ENCODE data around the gene ZNF618. TPM values are rescaled to one million over a fixed set of nuclear protein-coding genes. Genes with fewer than 3 reads are reported as not detected.

The ZNF618 gene
- polyA plus RNA-seq, 3 donors from 2014 or later: 1.4 to 4.1 (median 3.9) TPM

- DNase-seq: no peak
- H3K9me3 Mint-ChIP-seq: peaks cover 0 to 2% (median 0%) of the 10 kb centered on the region in 6 donors
- peaks cover 20 to 49% (median 33%) of the 10 kb centered on the region in 3 donors for H3K36me3 Mint-ChIP-seq
- H3K4me1 Mint-ChIP-seq: no peaks in the 10 kb centered on the region
- H3K27ac Mint-ChIP-seq: no peak overlapping the region
- no peak overlapping the region for H3K4me3 Mint-ChIP-seq
- H3K27me3 Mint-ChIP-seq (ENCODE audit: low read depth in 3 of 3): no peaks in the 10 kb centered on the region
Measured at GRCh38 chr9:114016629-114017423, 140.7 kb downstream of the ZNF618 start.

- H3K27ac Mint-ChIP-seq: peak overlapping the region in 1 of 6 donors; percentile 4
- H3K36me3 Mint-ChIP-seq: peaks cover 25 to 52% (median 39%) of the 10 kb centered on the region in 3 donors
- H3K9me3 Mint-ChIP-seq: peaks cover under 1 to 9% (median 7%) of the 10 kb centered on the region in 6 donors
- no peak for DNase-seq
- no peaks in the 10 kb centered on the region for H3K27me3 Mint-ChIP-seq (ENCODE audit: low read depth in 3 of 3)
- no peak overlapping the region for H3K4me3 Mint-ChIP-seq
- H3K4me1 Mint-ChIP-seq: no peaks in the 10 kb centered on the region
Measured at GRCh38 chr9:114017741-114018715, 141.9 kb downstream of the ZNF618 start.

- no peak overlapping the region for H3K27ac Mint-ChIP-seq
- H3K27me3 Mint-ChIP-seq (ENCODE audit: low read depth in 3 of 3): peaks cover 0 to 2% (median 1%) of the 10 kb centered on the region in 3 donors
- no peaks in the 10 kb centered on the region for H3K4me1 Mint-ChIP-seq
- H3K36me3 Mint-ChIP-seq: peaks cover 45 to 66% (median 64%) of the 10 kb centered on the region in 3 donors
- peaks cover 8 to 26% (median 20%) of the 10 kb centered on the region in 6 donors for H3K9me3 Mint-ChIP-seq
- no peak for DNase-seq
- no peak overlapping the region for H3K4me3 Mint-ChIP-seq
Measured at GRCh38 chr9:114021578-114021977, 145.5 kb downstream of the ZNF618 start.

GRCh38 chr9:114023961-114024360, 147.9 kb downstream of the ZNF618 start:
- no peaks in the 10 kb centered on the region for H3K4me1 Mint-ChIP-seq
- H3K4me3 Mint-ChIP-seq: no peak overlapping the region
- H3K9me3 Mint-ChIP-seq: peaks cover 8 to 26% (median 20%) of the 10 kb centered on the region in 6 donors
- H3K27me3 Mint-ChIP-seq (ENCODE audit: low read depth in 3 of 3): peaks cover 0 to 2% (median 1%) of the 10 kb centered on the region in 3 donors
- DNase-seq: no peak
- no peak overlapping the region for H3K27ac Mint-ChIP-seq
- H3K36me3 Mint-ChIP-seq: peaks cover 45 to 58% (median 58%) of the 10 kb centered on the region in 3 donors

GRCh38 chr9:114025196-114025753, 149.2 kb downstream of the ZNF618 start:
- no peak overlapping the region for H3K27ac Mint-ChIP-seq
- no peaks in the 10 kb centered on the region for H3K4me1 Mint-ChIP-seq
- H3K9me3 Mint-ChIP-seq: peaks cover 8 to 26% (median 20%) of the 10 kb centered on the region in 6 donors
- H3K36me3 Mint-ChIP-seq: peaks cover 45 to 59% (median 59%) of the 10 kb centered on the region in 3 donors
- H3K4me3 Mint-ChIP-seq: no peak overlapping the region
- H3K27me3 Mint-ChIP-seq (ENCODE audit: low read depth in 3 of 3): peaks cover 0 to 2% (median 1%) of the 10 kb centered on the region in 3 donors
- no peak for DNase-seq

- no peak for DNase-seq
- Mint-ChIP-seq H3K27me3 (ENCODE audit: low read depth in 3 of 3) (peaks cover 0 to 4% (median 2%) of the 10 kb centered on the region in 3 donors), H3K36me3 (peaks cover 45 to 60% (median 55%) of the 10 kb centered on the region in 3 donors), H3K4me3 (no peak overlapping the region), H3K9me3 (peaks cover 8 to 26% (median 20%) of the 10 kb centered on the region in 6 donors), H3K4me1 (no peaks in the 10 kb centered on the region), H3K27ac (no peak overlapping the region)
Measured at GRCh38 chr9:114025760-114026159, 149.7 kb downstream of the ZNF618 start.

- H3K36me3 Mint-ChIP-seq: peaks cover 45 to 57% (median 52%) of the 10 kb centered on the region in 3 donors
- no peak for DNase-seq
- H3K4me3 Mint-ChIP-seq: no peak overlapping the region
- H3K27me3 Mint-ChIP-seq (ENCODE audit: low read depth in 3 of 3): peaks cover 0 to 4% (median 2%) of the 10 kb centered on the region in 3 donors
- H3K9me3 Mint-ChIP-seq: peaks cover 8 to 26% (median 20%) of the 10 kb centered on the region in 6 donors
- H3K4me1 Mint-ChIP-seq: no peaks in the 10 kb centered on the region
- no peak overlapping the region for H3K27ac Mint-ChIP-seq
Measured at GRCh38 chr9:114026335-114026734, 150.2 kb downstream of the ZNF618 start.

- no peak overlapping the region for H3K27ac Mint-ChIP-seq
- H3K27me3 Mint-ChIP-seq (ENCODE audit: low read depth in 3 of 3): peaks cover 0 to 4% (median 2%) of the 10 kb centered on the region in 3 donors
- H3K4me3 Mint-ChIP-seq: no peak overlapping the region
- DNase-seq: no peak
- H3K9me3 Mint-ChIP-seq: peaks cover 8 to 26% (median 18%) of the 10 kb centered on the region in 6 donors
- H3K36me3 Mint-ChIP-seq: peaks cover 37 to 48% (median 42%) of the 10 kb centered on the region in 3 donors
- H3K4me1 Mint-ChIP-seq: no peaks in the 10 kb centered on the region
Measured at GRCh38 chr9:114027159-114027862, 151.2 kb downstream of the ZNF618 start.

DNA sequence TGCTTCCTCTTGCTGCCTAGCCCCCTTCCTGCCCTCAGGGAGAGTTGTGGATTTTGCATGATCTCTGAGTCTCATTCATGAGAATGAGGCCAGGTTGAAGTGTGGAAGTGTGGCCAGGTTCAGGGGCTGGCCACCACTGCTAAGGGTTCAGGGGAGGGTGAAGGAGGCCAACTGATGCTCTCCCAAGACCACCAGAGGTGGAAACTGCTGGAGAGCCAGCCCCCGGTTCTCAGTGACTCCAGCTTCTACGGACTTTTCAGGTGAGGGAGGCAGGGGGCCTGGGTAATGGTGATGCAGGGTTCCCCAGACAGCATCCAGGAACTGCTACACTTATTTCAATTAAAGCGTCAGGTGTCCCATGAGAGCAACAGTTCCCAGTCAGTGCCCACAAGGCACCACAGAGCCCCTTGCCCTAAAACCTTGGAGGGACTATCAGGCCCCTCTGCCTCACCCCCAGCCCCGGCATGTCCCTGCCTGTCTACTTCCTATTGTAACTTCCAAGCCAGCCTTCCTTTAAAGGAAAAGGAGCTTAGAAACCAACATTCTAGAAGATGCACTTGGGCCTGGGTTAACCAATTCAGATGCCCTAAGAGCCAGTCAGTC, 151.9 kb downstream of the ZNF618 start:
- Mint-ChIP-seq H3K4me1 (no peaks in the 10 kb centered on the region), H3K9me3 (peaks cover 4 to 20% (median 15%) of the 10 kb centered on the region in 6 donors), H3K4me3 (no peak overlapping the region), H3K36me3 (peaks cover 30 to 41% (median 36%) of the 10 kb centered on the region in 3 donors), H3K27ac (no peak overlapping the region), H3K27me3 (ENCODE audit: low read depth in 3 of 3) (peaks cover 2 to 4% (median 2%) of the 10 kb centered on the region in 3 donors)
- DNase-seq: no peak

- H3K27ac Mint-ChIP-seq: no peak overlapping the region
- peaks cover 2 to 4% (median 2%) of the 10 kb centered on the region in 3 donors for H3K27me3 Mint-ChIP-seq (ENCODE audit: low read depth in 3 of 3)
- peaks cover 2 to 14% (median 9%) of the 10 kb centered on the region in 6 donors for H3K9me3 Mint-ChIP-seq
- H3K4me3 Mint-ChIP-seq: no peak overlapping the region
- H3K4me1 Mint-ChIP-seq: no peaks in the 10 kb centered on the region
- no peak for DNase-seq
- peaks cover 23 to 35% (median 29%) of the 10 kb centered on the region in 3 donors for H3K36me3 Mint-ChIP-seq
Measured at GRCh38 chr9:114028646-114029045, 152.5 kb downstream of the ZNF618 start.

DNA sequence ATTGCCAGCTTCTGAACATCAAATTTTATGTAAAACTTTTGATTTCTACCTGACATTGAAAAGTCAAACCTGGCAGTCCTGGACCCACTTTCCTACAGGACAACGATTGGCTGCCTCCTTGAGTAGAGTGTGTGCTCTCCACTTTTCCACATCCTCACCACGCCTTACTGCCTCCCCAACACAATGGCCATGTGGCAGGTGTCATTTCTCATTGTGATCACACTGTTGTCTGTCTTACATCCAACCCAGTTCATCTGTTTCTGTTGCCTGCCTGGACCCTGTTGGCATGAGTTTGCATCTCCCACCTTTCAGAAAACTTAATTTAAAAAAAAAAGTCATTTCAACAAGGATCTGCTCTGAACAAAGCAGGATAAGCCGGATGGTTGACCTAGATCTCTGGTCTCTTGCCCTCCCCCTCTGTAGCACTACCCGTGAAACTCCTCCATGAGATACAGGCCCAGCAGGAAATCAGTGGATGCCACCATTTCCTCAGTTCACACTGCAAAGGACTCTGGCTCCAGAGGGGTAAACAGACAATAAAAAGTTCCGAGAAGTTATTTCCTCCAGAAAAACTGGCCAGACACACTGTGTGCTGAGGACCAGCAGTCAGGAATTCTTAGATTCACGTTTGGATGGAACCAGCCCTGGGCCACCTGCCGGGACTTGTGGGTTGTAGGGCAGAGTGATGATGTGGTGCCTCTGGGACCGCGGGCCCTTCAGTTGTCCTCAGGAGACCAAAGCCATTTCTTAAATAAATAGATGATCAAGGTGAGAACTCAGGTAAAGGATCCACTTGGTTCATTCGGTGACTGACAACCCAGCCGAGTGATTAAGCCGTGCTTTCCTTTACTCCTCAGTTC, 153.4 kb downstream of the ZNF618 start:
- Mint-ChIP-seq H3K4me1 (no peaks in the 10 kb centered on the region), H3K36me3 (peaks cover 15 to 30% (median 20%) of the 10 kb centered on the region in 3 donors), H3K27ac (peak overlapping the region in 1 of 6 donors; percentile 74), H3K4me3 (no peak overlapping the region), H3K27me3 (ENCODE audit: low read depth in 3 of 3) (peaks cover 2 to 4% (median 2%) of the 10 kb centered on the region in 3 donors), H3K9me3 (peaks cover 0 to 5% (median 1%) of the 10 kb centered on the region in 6 donors)
- DNase-seq: no peak

DNA sequence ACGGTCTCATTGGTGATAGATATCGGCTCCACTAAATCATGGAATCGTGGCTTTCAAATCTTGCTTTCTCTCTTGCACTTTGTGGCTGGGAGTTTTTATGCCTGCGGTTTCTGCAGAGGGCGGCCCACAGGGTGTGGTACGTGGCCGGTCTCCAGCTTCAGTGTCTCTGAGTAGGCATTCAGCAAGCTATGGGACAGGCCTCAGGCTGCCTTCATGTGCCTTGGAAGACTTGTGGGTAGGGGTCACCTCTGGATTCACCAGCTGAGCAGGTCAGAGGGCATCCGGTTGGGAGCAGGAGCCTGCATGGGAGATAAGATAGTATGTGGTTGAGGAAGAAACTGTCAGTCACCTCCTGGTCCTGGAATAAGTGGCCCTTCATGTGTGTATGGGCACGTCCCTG, 154.3 kb downstream of the ZNF618 start:
- no peak overlapping the region for H3K27ac Mint-ChIP-seq
- H3K36me3 Mint-ChIP-seq: peaks cover 8 to 27% (median 13%) of the 10 kb centered on the region in 3 donors
- H3K27me3 Mint-ChIP-seq (ENCODE audit: low read depth in 3 of 3): peaks cover 0 to 4% (median 2%) of the 10 kb centered on the region in 3 donors
- no peak overlapping the region for H3K4me3 Mint-ChIP-seq
- DNase-seq: no peak
- no peaks in the 10 kb centered on the region for H3K4me1 Mint-ChIP-seq
- no peaks in the 10 kb centered on the region for H3K9me3 Mint-ChIP-seq

Data from immature natural killer cell (primary cell).